K562 (cell line): ENCODE measurements around the gene PCCA. TPM values are rescaled to one million over a fixed set of nuclear protein-coding genes. Genes with fewer than 3 reads are reported as not detected.

ENCODE experiments used
- E2F5 ChIP-seq: sonication (generic); formaldehyde crosslinking; IDR thresholded peaks from 2 replicates; pipeline ENCODE4 v1.8.0; 2022; ENCODE audit warnings: mild to moderate bottlenecking, missing genetic modification reagents
- EHMT2 ChIP-seq: fragments of 450-650 bp; IDR thresholded peaks from 2 replicates; pipeline ENCODE4 v1.6.1; 2018; ENCODE audit warnings: antibody characterized with exemption
- MGA ChIP-seq: fragments of 450-650 bp; IDR thresholded peaks from 2 replicates; pipeline ENCODE4 v1.6.1; 2016; ENCODE audit warnings: mild to moderate bottlenecking, moderate library complexity
- POU5F1 ChIP-seq: fragments of 150-350 bp; IDR thresholded peaks from 2 replicates; pipeline ENCODE4 v1.6.1; 2014; ENCODE audit warnings: borderline replicate concordance, low read length, low read depth, mild to moderate bottlenecking; ENCODE audit not compliant: partially characterized antibody
- PTTG1 ChIP-seq: fragments of 450-650 bp; IDR thresholded peaks from 2 replicates; pipeline ENCODE4 v1.6.1; 2016; ENCODE audit warnings: low read depth, mild to moderate bottlenecking, missing genetic modification characterization, missing compliant biosample characterization
- REST ChIP-seq, 2 experiments: fragments of 450-650 bp; formaldehyde crosslinking in 1 of 2; IDR thresholded peaks; 2 replicates each; pipeline versions ENCODE4 v1.4.0 to v1.6.1; 2014 to 2020; ENCODE audit warnings: mild to moderate bottlenecking in 2 of 2, borderline replicate concordance in 1 of 2, low read depth in 1 of 2
- polyA plus RNA-seq, 8 experiments: library from polyadenylated mRNA; depleted of rRNA in 4 of 8; stranded (reverse) in 5 of 8; unstranded in 3 of 8; fragments of >200 nt; fragmentation: Nextera tagmentation in 2 of 8; fragmentation: Illumina TruSeq in 1 of 8; extraction: Ambion mirVana in 2 of 8; extraction: Trizol in 1 of 8; gene quantifications; 2 replicates each; pipeline versions ENCODE4 v1.2.1 to v1.2.3, GENCODE V29; 2011 to 2014; ENCODE audit warnings: inconsistent platforms in 1 of 8, missing spikeins in 1 of 8
- total RNA-seq, 7 experiments: library from RNA; depleted of rRNA in 6 of 7; stranded (reverse); fragments of >200 nt in 6 of 7; fragmentation: Illumina TruSeq in 2 of 7; extraction: Trizol in 2 of 7; gene quantifications; 2 replicates each; pipeline versions ENCODE4 v1.2.1 to v1.2.3, GENCODE V29; 2011 to 2021; ENCODE audit warnings: low replicate concordance in 1 of 7

Gene PCCA
- total and polyA plus RNA-seq, 9 of the 15 experiments (the other 6 are each of a cell fraction or from before 2014, with no cell fraction given): 5.2 to 14.1 (median 9.7) TPM

- no peak for TF ChIP-seq MGA
- TF ChIP-seq REST (IDR thresholded peaks at IDR 0.05; ENCODE audit: borderline replicate concordance): no peak
- no peak for TF ChIP-seq REST (CRISPR knock-in tag; IDR thresholded peaks at IDR 0.05; ENCODE audit: low read depth)
- TF ChIP-seq EHMT2: no peak
- TF ChIP-seq POU5F1: no peak
- no peak for TF ChIP-seq PTTG1 (tag)
- no peak for TF ChIP-seq E2F5 (CRISPR knock-in tag)
Measured at GRCh38 chr13:100517135-100517534, 428.2 kb downstream of the PCCA start (continued).
